ENCODE data around the gene EPB41L1.
A peak's percentile ranks its signal among the peaks of the same experiment; 100 is the strongest.

Gene EPB41L1

DNA sequence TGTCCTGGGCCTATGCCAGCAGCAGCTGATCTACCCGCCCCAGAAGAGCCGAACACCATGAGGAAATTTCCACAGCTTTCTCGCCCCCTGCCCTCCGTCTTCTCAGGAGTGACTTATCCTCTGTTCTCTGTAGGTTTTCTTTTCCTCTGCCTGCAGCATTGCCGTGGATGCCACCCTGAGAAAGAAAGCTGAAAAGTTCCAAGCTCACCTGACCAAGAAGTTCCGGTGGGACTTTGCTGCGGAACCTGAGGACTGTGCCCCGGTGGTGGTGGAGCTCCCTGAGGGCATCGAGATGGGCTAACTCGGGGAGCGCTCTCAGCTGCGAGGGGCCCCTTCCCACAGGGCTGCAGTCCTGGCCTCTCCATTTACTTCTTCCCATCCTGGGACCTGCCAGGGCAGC is 100.9 kb downstream of the EPB41L1 start:
- no peak for DNase-seq (ENCODE audit: low spot score)

DNA sequence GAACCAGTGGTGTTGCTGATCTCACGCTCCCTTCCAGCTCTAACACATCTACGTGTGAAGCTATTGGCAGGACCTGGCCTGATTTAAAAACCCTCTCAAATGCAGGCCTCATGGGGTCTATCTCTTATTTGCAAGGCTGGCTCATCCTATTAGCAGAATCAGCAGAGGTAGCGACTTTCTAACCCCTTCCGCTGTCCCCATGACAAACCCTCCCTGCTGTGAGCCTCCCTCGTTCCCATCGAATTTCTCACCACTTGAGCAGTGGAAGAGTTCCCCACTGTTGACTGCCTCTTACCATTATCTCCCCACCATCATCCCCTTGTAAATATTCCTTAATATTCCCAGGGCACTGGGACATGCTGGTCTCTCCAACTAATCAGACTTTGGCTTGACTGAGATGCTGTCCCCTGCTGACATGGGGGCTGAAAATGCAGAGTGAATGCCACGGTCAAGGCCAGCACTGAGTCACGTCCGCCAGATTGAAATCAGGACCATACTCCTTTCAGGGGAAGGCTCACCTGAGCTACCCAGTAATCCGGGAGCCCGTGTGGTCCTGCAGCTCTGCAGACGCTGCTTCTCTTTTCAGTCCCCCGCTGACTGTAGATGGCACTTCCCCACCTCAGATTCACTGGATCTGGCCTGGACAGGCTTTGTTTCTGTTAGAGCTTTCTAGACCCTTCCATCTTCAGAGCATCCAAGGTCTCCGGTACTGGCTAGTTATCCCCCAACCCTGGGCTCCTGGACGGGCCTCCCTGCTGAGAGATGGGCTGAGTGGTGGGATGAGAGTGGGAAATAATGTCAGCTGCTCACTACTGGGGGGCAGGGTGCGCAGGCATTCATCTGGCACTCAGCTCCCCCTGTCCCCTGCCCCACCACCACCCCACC is 104.9 kb downstream of the EPB41L1 start:
- no peak for DNase-seq (ENCODE audit: low spot score)

GRCh38 chr20:36260316-36260715 is 105.8 kb downstream of the EPB41L1 start:
- DNase-seq (ENCODE audit: low spot score), result no peak

DNA sequence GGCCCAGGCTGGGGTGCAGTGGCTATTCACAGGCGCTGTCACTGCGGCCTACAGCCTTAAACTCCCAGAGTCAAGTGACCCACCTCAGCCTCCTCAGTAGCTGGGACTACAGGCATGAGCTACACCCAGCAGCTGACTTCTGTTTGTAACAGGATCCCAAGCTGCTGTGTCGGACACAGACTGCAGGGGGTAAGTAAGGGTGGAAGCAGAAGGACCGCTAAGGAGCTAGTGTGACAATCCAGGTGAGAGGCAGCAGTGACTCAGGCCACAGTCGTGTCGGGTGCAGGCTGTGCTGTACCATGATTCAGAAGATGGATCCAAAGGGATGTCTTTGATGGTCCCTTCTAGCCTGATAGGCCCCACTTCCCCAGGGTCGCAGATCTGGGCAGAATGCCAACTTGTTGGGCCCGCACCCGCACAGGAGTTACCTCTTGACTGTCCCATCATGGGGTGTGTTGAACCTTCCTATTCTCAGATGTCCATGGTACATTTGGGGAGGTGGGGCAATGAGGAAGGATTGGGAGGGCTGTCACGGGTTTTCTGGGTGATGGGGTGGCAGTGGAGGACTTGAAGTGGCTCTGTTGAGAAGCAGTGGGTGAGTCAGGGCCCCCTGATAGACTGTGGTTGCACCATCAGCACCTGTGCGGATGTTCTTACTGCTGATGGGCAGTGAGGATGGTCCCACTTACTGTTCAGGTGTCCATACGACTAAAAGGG is 107.0 kb downstream of the EPB41L1 start:
- no peak for DNase-seq (ENCODE audit: low spot score)

DNA sequence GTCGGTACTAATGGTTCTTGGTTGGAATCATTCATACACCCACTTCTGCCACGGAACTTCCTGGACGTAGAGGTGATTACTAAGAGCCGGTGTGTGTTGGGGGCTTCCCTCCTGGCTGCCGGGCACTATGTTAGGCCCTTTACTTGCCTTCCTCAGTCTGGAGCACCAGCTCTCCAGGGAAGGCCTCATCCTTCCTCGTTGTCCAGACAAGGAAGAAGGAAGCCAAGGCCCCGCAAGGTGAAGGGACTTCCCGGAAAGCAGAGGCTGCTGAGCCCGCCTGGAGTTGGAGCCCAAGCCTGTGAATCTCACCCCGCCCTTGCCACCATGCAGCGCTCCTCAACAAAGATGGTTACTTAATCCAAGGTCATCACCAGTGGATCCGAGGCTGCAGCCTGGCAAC is 107.9 kb downstream of the EPB41L1 start:
- no peak for DNase-seq (ENCODE audit: low spot score)

DNA sequence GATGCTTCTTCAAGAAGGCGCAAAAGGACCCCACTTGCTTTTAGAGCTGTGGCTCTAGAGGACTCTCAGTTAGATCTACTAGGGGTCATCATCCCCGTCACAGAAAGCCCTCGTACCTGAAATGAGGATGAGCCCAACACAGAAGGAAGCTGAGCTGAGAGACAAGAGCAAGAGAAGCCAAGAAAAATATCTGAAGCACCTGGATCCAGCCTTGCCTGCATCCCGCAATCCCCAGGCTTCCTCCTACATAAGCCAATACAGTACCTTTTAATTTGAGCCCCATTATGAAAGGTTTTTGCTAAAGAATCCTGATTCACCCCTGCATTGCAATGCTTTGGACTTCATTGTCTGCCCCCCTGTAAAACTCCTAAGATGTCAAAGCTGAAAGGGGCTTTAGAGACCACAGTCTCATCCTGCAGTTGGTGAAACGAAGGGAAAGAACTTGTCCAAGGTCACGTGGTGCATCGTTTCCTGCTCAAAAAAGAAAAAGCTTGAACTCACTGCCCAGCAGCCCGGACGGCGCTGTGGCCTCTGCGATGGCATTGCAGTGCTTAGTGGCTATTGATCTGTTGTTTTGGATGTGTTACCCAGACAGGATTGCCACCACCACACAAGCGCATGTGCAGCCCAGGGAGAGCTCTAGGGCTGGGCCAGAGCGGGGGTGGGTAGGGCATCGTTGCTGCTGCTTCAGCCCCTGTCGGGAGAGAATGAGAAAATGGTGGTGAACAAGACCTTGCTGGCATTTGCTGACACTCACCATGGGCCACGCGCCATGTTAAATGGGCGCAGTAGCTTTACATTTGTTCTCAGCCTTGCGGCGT is 110.1 kb downstream of the EPB41L1 start:
- no peak for DNase-seq (ENCODE audit: low spot score)

DNA sequence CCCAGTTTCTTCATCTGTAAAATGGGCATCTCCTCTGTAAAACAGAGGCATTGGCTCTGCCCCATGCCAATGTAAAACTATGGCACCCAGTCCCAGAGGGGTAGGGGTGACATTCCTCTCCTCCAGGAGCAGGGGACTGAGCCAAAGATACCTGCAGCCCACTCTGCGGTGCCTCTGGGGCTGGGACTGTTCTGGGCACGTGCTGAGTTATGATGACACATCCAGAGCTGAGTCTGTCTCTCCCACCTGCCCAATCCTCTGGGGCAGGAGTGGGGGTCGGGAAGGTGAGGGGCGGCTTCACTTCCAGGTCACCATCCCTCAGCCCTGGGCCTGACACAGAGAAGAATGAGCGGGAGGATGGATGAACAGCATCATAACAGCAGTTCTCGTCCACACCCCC is 111.6 kb downstream of the EPB41L1 start:
- DNase-seq (ENCODE audit: low spot score), result no peak

GRCh38 chr20:36267605-36268381 is 113.3 kb downstream of the EPB41L1 start:
- no peak for DNase-seq (ENCODE audit: low spot score)

GRCh38 chr20:36268440-36269342 is 114.2 kb downstream of the EPB41L1 start:
- no peak for DNase-seq (ENCODE audit: low spot score)

- no peak for DNase-seq (ENCODE audit: low spot score)
These were observed 115.0 kb downstream of the EPB41L1 start for GRCh38 chr20:36269507-36269906.

- peak; percentile 40 for DNase-seq (ENCODE audit: low spot score)
These were observed 116.5 kb downstream of the EPB41L1 start for GRCh38 chr20:36270744-36271638.

DNA sequence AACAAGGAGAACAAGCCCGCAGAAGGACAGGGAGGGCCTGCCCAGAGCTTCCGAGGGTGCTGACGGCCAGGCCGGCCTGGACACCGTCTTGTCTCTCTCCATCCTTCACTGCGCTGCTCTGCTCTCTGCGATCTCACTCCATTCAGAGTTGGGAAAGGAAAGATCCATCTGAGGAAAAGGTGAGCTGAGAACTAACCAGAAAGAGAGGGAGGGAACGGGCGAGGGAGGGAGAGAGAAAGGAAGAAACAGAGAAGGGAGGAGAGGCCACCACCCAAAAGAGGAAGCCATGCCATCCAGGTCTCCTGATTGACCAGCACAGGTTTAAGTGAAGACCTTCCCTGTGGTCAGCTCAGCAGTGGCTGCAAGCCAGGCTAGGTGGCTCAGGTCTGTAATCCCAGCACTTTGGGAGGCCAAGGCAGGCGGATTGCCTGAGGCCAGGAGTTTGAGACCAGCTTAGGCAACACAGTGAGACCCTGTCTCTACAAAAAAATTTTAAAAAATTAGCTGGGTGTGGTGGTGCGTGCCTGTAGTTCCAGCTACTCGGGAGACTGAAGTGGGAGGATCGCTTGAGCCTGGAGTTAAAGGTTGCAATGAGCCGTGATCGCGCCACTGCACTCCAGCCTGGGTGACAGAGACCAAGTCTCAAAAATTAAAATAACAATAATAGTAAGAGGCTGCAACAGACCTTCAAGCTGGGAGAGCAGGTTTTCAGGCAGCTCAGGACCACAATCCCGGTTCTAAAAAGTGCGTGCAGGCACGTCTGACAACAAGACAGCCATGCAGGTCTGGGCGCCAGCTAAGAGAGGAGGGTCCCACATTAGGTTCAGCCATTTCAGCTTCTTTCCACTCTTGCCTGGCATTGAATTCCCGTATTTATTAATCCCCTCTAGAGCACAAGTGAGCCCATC is 117.4 kb downstream of the EPB41L1 start:
- no peak for DNase-seq (ENCODE audit: low spot score)

- DNase-seq (ENCODE audit: low spot score), result no peak
These were observed 118.1 kb downstream of the EPB41L1 start for GRCh38 chr20:36272547-36273220.

DNA sequence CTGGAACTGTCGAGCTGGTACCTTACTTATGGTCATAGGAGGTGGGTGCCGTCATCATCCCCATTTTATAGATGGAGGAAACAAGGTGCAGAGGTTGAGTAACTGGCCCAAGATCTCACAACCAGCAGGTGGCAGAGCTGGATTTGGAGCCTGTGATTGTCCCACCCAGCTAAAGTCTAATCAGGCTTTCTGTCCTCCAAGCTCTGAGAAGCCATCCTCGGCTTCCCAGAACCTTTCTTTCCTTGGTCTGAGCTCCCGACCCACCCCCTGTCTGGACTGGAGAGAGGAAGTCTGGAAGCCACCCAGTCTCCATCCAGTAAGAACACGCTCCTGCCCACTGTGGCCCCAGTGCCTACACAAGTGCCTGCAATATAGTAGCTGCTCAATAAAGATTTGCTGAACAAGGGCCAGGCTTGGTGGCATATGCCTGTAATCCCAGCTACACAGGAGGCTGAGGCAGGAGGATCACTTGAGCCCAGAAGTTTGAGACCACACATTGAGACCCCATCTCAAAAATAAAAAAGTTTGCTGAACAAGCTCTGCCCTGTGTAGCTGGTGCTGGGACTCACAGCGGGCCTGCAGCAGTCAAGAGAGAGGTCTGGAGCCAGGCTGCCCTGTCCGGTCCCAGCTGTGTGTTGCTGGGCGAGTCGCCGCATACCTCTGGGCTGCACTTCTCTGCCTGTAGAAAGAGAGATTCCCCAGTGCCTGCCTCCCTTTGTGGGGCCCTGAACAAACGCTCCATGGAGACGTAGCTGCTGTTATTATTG is 119.1 kb downstream of the EPB41L1 start:
- DNase-seq (ENCODE audit: low spot score), result peak; percentile 51

DNA sequence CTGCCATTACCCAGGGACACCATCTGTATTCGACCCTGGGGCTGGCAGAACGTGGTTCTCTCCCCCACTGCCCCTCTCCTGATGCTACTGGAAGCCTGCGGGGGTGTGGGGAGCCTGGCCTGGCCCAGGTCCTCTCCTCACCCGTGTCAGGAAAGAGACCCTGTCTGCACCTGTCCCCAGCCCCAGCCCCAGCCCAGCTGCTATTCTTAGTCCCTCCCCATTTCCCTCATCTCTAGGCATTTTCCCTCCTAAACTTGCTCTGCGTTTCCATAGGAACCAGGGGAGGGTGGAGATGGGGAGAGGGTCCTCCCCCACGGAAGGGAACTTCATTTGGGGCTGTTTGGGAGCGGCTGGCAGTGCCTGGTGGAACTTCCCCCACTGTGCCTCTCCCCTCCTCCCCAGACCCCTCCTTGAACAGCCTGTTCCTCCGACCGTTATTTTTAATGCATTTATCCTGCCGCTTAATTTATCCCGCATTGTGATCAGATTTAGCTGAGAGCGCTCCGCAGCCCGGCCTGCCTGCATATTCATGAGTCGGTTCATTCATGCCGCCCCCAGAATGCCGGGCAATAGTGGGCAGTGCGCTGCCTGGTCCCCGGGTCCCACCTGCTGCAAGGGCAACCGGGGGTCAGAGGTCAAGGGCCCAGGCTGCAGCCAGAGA is 119.8 kb downstream of the EPB41L1 start:
- peak; percentile 87 for DNase-seq (ENCODE audit: low spot score)

DNA sequence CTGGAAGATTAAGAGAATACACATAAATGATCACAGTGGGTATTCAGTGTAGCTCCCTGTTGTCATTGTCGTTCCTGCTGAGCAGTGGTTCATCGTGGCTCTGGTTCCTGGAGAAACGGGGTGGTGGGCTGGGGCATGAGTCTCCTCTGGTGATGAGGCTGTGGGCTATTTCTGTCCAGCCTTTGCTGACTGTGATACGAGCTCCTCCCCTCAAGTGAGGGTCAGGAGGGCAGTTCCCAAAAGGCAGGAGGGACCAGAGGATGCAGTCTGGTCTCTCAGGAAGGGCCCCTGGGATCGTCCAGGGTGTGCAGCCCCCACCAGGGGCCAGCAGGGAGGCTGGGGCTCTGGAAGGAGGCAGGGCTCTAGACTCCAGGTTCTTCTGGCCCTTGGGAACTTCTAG is 120.5 kb downstream of the EPB41L1 start:
- peak; percentile 40 for DNase-seq (ENCODE audit: low spot score)

Data from SK-N-DZ (cell line).